ENCODE results near the gene OFD1.

OFD1 gene

DNA sequence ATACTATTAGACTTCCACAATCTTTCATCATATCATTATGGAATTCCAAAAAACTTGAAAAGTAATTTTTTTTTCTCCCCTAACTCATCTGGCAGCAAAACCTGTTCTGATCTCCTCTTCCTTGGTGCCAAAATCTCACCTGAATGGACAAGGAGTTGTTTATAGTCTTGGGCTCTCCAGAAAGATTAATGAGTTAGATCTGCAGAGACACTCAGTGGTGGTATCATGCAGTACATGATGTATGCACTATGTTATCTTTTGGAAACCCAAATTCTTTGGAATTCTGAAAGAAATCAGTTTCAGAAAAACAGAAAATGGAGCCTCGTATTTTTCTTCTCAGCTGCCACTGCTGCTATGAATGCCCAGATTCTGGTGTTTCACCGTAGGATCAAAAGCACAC is 70.7 kb downstream of the OFD1 start:
- no peak for TF ChIP-seq TAF1 (IDR thresholded peaks at IDR 0.05; ENCODE audit: borderline replicate concordance, low read depth, low read length)
- no peak for TF ChIP-seq POLR2A (IDR thresholded peaks at IDR 0.05; ENCODE audit: low read depth, low read length)
- no peak for TF ChIP-seq POLR2AphosphoS5 (IDR thresholded peaks at IDR 0.05; ENCODE audit: low read depth, low read length)
- FAIRE-seq (no peak), DNase-seq (ENCODE audit: insufficient read length) (no peak)

DNA sequence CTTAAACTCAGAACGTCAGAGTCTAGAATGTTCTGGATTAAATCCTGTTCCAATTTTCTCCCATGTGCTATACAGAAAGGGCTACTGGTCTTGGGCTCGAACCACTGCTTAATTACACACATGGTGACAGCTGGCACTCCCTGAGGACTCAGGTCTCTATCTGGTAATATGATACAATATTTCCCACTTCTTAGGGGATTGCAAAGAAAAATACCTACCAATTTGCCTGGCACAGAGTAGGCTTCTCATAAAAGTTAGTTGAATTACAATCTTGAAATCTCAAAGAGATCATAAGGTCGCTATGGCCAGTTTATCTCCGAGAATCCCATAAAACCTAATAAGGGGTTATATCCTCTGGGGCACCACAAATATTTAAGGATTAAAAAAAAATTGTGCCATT is 73.7 kb downstream of the OFD1 start:
- TF ChIP-seq POLR2A (IDR thresholded peaks at IDR 0.05; ENCODE audit: low read depth, low read length), result no peak
- TF ChIP-seq POLR2AphosphoS5 (IDR thresholded peaks at IDR 0.05; ENCODE audit: low read depth, low read length), result no peak
- no peak for TF ChIP-seq TAF1 (IDR thresholded peaks at IDR 0.05; ENCODE audit: borderline replicate concordance, low read depth, low read length)
- no peak for FAIRE-seq
- no peak for DNase-seq (ENCODE audit: insufficient read length)

DNA sequence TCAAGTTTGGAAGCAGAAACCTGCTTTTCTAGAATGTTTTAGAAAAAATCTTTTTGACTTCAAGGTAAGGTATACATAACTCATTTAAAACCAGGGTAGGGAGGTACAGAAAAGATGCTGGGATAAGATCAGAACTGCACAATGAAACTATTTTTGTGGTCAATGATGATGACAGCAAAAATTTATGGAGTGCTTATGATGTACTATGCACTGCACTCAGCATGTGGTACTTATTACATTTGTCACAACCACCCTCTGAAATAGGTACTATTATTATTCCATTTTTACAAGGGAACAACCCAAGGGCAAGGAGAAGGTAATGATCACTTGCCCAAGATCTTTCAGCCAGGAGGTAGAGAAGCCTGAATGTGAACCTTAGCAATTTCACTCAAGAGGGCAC is 74.3 kb downstream of the OFD1 start:
- no peak for FAIRE-seq
- no peak for TF ChIP-seq TAF1 (IDR thresholded peaks at IDR 0.05; ENCODE audit: borderline replicate concordance, low read depth, low read length)
- no peak for TF ChIP-seq POLR2AphosphoS5 (IDR thresholded peaks at IDR 0.05; ENCODE audit: low read depth, low read length)
- TF ChIP-seq POLR2A (IDR thresholded peaks at IDR 0.05; ENCODE audit: low read depth, low read length), result no peak
- DNase-seq (ENCODE audit: insufficient read length), result no peak

DNA sequence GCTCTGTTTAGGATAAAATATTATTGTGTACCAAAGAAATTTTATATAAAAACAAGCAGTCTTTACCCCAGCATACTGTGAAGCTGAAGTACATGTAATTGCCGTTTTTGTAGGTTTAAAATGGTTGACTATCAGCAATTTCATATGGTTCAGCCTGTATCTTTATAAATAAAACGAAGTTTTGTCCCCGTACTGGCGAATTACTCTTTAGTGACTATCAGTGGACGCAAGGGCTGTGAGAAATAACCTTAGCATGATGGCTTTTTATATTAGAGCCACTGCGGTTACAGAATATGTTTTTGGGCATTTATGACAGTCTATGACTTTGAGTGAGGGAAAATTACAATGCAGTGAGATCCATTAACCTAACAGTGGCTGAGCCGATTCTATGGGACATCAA is 81.1 kb downstream of the OFD1 start:
- TF ChIP-seq POLR2A (IDR thresholded peaks at IDR 0.05; ENCODE audit: low read depth, low read length) (no peak), POLR2AphosphoS5 (IDR thresholded peaks at IDR 0.05; ENCODE audit: low read depth, low read length) (no peak), TAF1 (IDR thresholded peaks at IDR 0.05; ENCODE audit: borderline replicate concordance, low read depth, low read length) (no peak)
- no peak for DNase-seq (ENCODE audit: insufficient read length)
- no peak for FAIRE-seq

DNA sequence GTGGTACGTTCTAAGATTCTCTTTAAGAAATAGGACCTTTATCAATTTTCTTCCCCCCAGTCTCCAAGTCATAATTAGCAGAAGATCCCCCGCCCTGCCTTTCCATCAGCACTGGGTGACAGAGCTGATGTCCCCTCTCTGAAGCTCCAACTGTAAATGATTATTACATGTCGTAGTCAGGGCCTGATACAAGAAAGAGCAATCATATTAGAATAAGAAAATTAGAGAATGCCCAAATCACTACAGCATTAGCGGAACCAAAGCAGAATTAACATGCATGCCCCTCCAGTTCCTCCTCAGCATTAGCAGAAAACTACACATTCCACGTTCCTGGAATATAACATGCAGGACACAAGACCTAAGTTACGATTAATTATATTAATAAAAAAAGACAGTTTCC is 81.6 kb downstream of the OFD1 start:
- no peak for FAIRE-seq

DNA sequence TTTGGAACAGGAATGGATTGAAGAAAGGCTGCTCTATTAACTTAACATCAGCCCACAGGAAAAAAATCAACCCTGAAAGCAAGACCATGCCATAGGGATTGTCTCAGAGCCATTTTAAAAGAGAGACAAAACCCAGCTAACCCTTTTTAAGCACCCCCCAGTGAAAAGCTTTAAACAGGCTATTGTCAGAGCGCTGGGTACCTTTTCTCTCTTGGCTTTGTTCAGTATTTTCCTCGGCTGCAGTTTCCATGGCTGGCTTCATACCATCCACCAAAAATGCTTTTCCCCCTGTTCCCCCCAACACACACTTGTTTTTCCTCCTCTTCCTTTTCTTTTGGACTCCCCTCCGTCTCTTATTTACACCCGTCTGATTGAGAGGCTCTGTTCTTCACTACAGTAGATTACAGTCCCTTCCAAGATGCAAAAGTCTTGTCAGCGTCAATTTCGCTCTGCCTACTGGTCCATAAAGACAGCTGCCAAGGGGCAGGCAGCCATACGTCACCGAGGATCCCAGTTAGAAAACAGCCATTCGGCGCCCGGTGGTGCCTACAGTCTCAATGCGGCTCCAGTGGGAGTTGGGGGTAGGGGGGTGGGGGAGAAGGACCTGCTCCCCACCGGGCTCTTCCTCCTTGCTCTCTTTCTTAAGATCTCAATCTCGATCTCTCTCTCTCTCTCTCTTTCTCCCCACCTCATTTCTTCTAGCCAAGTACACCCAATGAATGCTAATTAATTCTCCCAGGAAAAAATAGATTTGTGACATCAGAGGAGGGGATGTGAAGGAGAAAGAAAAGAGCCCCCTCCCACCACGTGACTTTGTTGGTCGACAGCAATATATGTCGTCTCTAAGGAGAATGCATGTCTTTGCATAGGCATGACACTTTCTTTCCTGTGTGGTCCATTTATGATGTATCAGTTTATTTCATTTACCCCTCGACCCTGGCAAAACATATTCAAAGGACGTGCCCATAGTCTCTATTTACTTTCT is 82.4 kb downstream of the OFD1 start, which contains the start of gene GPM6B:
TSS of gene GPM6B (minus strand) at position 451 of the 985 bp plus-strand sequence. CDS start at position 262, 189 bp downstream.
- DNase-seq (ENCODE audit: insufficient read length) (no peak), FAIRE-seq (no peak)
- no peak for TF ChIP-seq TAF1 (IDR thresholded peaks at IDR 0.05; ENCODE audit: borderline replicate concordance, low read depth, low read length)
- no peak for TF ChIP-seq POLR2AphosphoS5 (IDR thresholded peaks at IDR 0.05; ENCODE audit: low read depth, low read length)
- no peak for TF ChIP-seq POLR2A (IDR thresholded peaks at IDR 0.05; ENCODE audit: low read depth, low read length)

More for the DNA sequence above, 81.6 kb downstream of the OFD1 start:
- TF ChIP-seq POLR2AphosphoS5 (IDR thresholded peaks at IDR 0.05; ENCODE audit: low read depth, low read length), result no peak
- TF ChIP-seq TAF1 (IDR thresholded peaks at IDR 0.05; ENCODE audit: borderline replicate concordance, low read depth, low read length), result no peak
- TF ChIP-seq POLR2A (IDR thresholded peaks at IDR 0.05; ENCODE audit: low read depth, low read length), result no peak
- DNase-seq (ENCODE audit: insufficient read length), result no peak

Measured in GM12892 (cell line).